Keratinocyte (primary cell): ENCODE data around the gene PPIC.

Experiments used
- EZH2 ChIP-seq: IDR thresholded peaks from one replicate; pipeline ENCODE4 v1.6.1; 2012; ENCODE audit warnings: inconsistent platforms, mild to moderate bottlenecking, low read length, moderate library complexity
- TF ChIP-seq, protein P1 (sequence below), 3 experiments: IDR thresholded peaks in 1 of 3; conservative IDR thresholded peaks in 1 of 3; optimal IDR thresholded peaks in 1 of 3; 2 replicates in 2 of 3; 3 replicates in 1 of 3; pipeline versions ENCODE3 to v1.5.1; 2011; ENCODE audit warnings: low read length in 3 of 3, mild to moderate bottlenecking in 3 of 3, moderate library complexity in 2 of 3, control low read depth in 1 of 3, inconsistent platforms in 1 of 3; ENCODE audit not compliant: insufficient read depth in 2 of 3; ENCODE audit errors: extremely low read depth in 1 of 3

DNA sequence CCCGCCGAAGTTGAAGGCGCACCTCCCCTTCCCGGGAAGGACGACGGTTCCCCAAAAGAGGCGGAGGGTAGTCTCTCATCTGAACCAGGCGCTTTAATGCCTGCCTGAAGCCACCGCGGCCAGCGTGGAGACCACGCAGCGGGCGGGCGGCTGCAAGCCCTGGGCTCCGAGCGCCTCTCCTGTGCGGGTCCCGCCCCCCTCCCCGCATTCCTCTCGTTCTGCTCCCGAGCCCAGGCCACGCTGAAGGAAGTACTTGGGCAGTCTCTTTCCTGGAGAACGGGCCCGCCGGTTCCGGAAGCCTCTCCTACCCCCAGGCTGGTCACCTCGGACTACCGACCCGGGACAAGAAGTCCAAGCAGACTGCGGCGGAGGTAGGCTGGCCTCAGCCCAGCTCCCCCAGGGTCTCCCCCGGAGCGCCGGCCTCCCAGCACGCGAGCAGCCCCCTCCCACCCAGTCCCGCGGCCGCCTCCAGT is 571 bp downstream of the PPIC start:
- TF ChIP-seq, protein P1, sequence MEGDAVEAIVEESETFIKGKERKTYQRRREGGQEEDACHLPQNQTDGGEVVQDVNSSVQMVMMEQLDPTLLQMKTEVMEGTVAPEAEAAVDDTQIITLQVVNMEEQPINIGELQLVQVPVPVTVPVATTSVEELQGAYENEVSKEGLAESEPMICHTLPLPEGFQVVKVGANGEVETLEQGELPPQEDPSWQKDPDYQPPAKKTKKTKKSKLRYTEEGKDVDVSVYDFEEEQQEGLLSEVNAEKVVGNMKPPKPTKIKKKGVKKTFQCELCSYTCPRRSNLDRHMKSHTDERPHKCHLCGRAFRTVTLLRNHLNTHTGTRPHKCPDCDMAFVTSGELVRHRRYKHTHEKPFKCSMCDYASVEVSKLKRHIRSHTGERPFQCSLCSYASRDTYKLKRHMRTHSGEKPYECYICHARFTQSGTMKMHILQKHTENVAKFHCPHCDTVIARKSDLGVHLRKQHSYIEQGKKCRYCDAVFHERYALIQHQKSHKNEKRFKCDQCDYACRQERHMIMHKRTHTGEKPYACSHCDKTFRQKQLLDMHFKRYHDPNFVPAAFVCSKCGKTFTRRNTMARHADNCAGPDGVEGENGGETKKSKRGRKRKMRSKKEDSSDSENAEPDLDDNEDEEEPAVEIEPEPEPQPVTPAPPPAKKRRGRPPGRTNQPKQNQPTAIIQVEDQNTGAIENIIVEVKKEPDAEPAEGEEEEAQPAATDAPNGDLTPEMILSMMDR (optimal IDR thresholded peaks at IDR 0.05 in 1 of 3, IDR thresholded peaks at IDR 0.05 in 1 of 3, conservative IDR thresholded peaks at IDR 0.05 in 1 of 3; ENCODE audit: extremely low read depth in 1 of 3, insufficient read depth in 2 of 3, low read length in 3 of 3), result no peak
- TF ChIP-seq EZH2, result no peak
